ENCODE data around the gene RFWD3. TPM values are rescaled to one million over a fixed set of nuclear protein-coding genes. Genes with fewer than 3 reads are reported as not detected.

Gene RFWD3
- total and polyA plus RNA-seq, 2 donors (not counting 1 experiment from before 2014, with no cell fraction given) = 12.9 to 15.2 TPM

DNA sequence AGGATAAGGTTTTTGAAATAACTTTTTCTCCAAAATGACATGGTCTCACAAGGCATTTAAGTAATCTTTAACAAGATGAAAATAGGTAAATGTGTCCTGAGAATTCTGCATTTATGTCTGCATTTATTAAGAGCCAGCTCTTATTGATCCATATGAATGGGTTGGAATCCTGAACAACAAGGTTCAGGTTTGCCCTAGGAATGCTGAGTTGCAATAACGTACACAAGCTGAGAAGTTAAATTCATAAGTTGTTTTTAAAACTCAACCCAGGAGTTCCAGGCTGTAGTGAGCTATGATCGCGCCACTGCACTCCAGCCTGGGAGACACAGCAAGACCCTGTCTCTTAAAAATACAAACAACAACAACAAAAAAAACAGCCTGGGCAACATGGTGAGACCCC, 87.8 kb downstream of the RFWD3 start:
- Histone ChIP-seq H3K9me3 (ENCODE audit: control insufficient read depth, insufficient read depth, low read depth, low read length) (no peaks in the 10 kb centered on the region), H3K36me3 (ENCODE audit: control insufficient read depth, insufficient read depth, low read length) (no peaks in the 10 kb centered on the region), H3K79me2 (ENCODE audit: control insufficient read depth, insufficient read depth, low read length) (peaks cover 39% of the 10 kb centered on the region), H3K9ac (ENCODE audit: insufficient read depth, low read length) (no peak overlapping the region), H3K4me3 (replicated peaks in 1 of 4; ENCODE audit: control extremely low read depth in 1 of 4, insufficient read depth in 1 of 4, low read depth in 3 of 4, low read length in 4 of 4) (no peak overlapping the region), H3K4me1 (ENCODE audit: control insufficient read depth, extremely low read depth, insufficient read depth, low read length) (no peaks in the 10 kb centered on the region), H3K27me3 (ENCODE audit: control insufficient read depth, insufficient read depth, low read length) (no peaks in the 10 kb centered on the region), H3K27ac (ENCODE audit: insufficient read depth, low read length) (no peak overlapping the region), H4K20me1 (ENCODE audit: control insufficient read depth, extremely low read depth, insufficient read depth, low read length) (no peaks in the 10 kb centered on the region), H2AFZ (ENCODE audit: low read length) (no peak overlapping the region), H3K4me2 (ENCODE audit: extremely low read depth, insufficient read depth, low read length) (no peak overlapping the region)
- no peak for DNase-seq (ENCODE audit: low read depth in 2 of 2)
- TF ChIP-seq, protein P1, sequence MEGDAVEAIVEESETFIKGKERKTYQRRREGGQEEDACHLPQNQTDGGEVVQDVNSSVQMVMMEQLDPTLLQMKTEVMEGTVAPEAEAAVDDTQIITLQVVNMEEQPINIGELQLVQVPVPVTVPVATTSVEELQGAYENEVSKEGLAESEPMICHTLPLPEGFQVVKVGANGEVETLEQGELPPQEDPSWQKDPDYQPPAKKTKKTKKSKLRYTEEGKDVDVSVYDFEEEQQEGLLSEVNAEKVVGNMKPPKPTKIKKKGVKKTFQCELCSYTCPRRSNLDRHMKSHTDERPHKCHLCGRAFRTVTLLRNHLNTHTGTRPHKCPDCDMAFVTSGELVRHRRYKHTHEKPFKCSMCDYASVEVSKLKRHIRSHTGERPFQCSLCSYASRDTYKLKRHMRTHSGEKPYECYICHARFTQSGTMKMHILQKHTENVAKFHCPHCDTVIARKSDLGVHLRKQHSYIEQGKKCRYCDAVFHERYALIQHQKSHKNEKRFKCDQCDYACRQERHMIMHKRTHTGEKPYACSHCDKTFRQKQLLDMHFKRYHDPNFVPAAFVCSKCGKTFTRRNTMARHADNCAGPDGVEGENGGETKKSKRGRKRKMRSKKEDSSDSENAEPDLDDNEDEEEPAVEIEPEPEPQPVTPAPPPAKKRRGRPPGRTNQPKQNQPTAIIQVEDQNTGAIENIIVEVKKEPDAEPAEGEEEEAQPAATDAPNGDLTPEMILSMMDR (conservative IDR thresholded peaks at IDR 0.05 in 1 of 2, IDR thresholded peaks at IDR 0.05 in 1 of 2; ENCODE audit: low read depth in 1 of 2, low read length in 2 of 2) = no peak
- TF ChIP-seq EZH2 (IDR thresholded peaks at IDR 0.05; ENCODE audit: low read length, missing control alignments) = no peak

GRCh38 chr16:74578433-74578832, 88.2 kb downstream of the RFWD3 start:
- DNase-seq (ENCODE audit: low read depth in 2 of 2) = no peak
- H3K79me2 ChIP-seq (ENCODE audit: control insufficient read depth, insufficient read depth, low read length) = peaks cover 39% of the 10 kb centered on the region
- H3K4me1 ChIP-seq (ENCODE audit: control insufficient read depth, extremely low read depth, insufficient read depth, low read length) = no peaks in the 10 kb centered on the region
- no peak overlapping the region for H2AFZ ChIP-seq (ENCODE audit: low read length)
- H3K27me3 ChIP-seq (ENCODE audit: control insufficient read depth, insufficient read depth, low read length) = no peaks in the 10 kb centered on the region
- TF ChIP-seq, protein P1 (conservative IDR thresholded peaks at IDR 0.05 in 1 of 2, IDR thresholded peaks at IDR 0.05 in 1 of 2; ENCODE audit: low read depth in 1 of 2, low read length in 2 of 2) = no peak
- no peak for TF ChIP-seq EZH2 (IDR thresholded peaks at IDR 0.05; ENCODE audit: low read length, missing control alignments)
- H3K9me3 ChIP-seq (ENCODE audit: control insufficient read depth, insufficient read depth, low read depth, low read length) = no peaks in the 10 kb centered on the region
- H3K9ac ChIP-seq (ENCODE audit: insufficient read depth, low read length) = no peak overlapping the region
- H3K4me3 ChIP-seq (replicated peaks in 1 of 4; ENCODE audit: control extremely low read depth in 1 of 4, insufficient read depth in 1 of 4, low read depth in 3 of 4, low read length in 4 of 4) = no peak overlapping the region
- H3K36me3 ChIP-seq (ENCODE audit: control insufficient read depth, insufficient read depth, low read length) = no peaks in the 10 kb centered on the region
- no peaks in the 10 kb centered on the region for H4K20me1 ChIP-seq (ENCODE audit: control insufficient read depth, extremely low read depth, insufficient read depth, low read length)
- peak overlapping the region; percentile 20 for H3K4me2 ChIP-seq (ENCODE audit: extremely low read depth, insufficient read depth, low read length)
- H3K27ac ChIP-seq (ENCODE audit: insufficient read depth, low read length) = no peak overlapping the region

DNA sequence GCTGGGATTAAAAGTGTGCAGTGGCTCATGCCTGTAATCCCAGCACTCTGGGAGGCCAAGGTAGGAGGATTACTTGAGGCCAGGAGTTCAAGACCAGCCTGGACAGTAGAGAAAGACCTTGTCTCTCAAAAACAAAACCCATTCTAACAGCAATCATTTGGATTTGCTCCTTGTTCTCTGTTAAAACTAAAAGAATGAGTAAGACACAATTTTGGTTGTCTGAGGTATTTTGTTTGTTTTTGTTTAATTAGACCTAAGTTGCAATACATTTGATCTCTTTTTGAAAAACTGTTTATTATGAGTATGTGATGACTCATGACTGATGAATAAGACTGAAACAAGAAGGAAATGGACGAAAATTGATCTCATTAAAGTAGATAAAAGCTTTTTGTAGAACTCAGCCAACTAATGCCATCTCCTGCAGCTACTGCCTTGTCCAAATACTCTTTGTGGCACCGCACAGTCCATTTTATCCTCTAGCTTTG, 88.8 kb downstream of the RFWD3 start:
- H3K79me2 ChIP-seq (ENCODE audit: control insufficient read depth, insufficient read depth, low read length) = peaks cover 39% of the 10 kb centered on the region
- H3K27ac ChIP-seq (ENCODE audit: insufficient read depth, low read length) = no peak overlapping the region
- no peaks in the 10 kb centered on the region for H3K27me3 ChIP-seq (ENCODE audit: control insufficient read depth, insufficient read depth, low read length)
- no peak overlapping the region for H3K4me3 ChIP-seq (replicated peaks in 1 of 4; ENCODE audit: control extremely low read depth in 1 of 4, insufficient read depth in 1 of 4, low read depth in 3 of 4, low read length in 4 of 4)
- H3K4me1 ChIP-seq (ENCODE audit: control insufficient read depth, extremely low read depth, insufficient read depth, low read length) = no peaks in the 10 kb centered on the region
- H3K9ac ChIP-seq (ENCODE audit: insufficient read depth, low read length) = no peak overlapping the region
- H2AFZ ChIP-seq (ENCODE audit: low read length) = no peak overlapping the region
- H3K9me3 ChIP-seq (ENCODE audit: control insufficient read depth, insufficient read depth, low read depth, low read length) = no peaks in the 10 kb centered on the region
- DNase-seq (ENCODE audit: low read depth in 2 of 2) = peak; percentile 70 to 75
- no peak for TF ChIP-seq EZH2 (IDR thresholded peaks at IDR 0.05; ENCODE audit: low read length, missing control alignments)
- TF ChIP-seq, protein P1 (conservative IDR thresholded peaks at IDR 0.05 in 1 of 2, IDR thresholded peaks at IDR 0.05 in 1 of 2; ENCODE audit: low read depth in 1 of 2, low read length in 2 of 2) = no peak
- no peaks in the 10 kb centered on the region for H4K20me1 ChIP-seq (ENCODE audit: control insufficient read depth, extremely low read depth, insufficient read depth, low read length)
- no peaks in the 10 kb centered on the region for H3K36me3 ChIP-seq (ENCODE audit: control insufficient read depth, insufficient read depth, low read length)
- peak overlapping the region; percentile 1 for H3K4me2 ChIP-seq (ENCODE audit: extremely low read depth, insufficient read depth, low read length)
